ENCODE data around the gene FUZ.

DNA sequence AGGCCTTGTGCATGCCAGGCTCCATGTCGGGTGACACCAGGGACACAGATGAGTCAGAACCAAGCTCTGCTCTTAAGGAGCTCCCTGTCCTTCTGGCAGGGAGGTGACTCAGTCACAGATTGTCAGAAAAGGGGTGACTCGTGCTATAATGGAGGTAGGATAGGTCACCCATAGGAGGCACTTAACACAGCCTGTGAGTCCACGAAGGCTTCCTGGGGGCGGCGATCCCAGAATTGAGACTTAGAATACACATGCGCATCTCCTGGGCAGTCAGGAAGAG, 19.6 kb downstream of the FUZ start:
- TF ChIP-seq POLR2AphosphoS5 (IDR thresholded peaks at IDR 0.05) (no peak), POLR2A (IDR thresholded peaks at IDR 0.05) (no peak), EP300 (IDR thresholded peaks at IDR 0.05) (no peak)
- TF ChIP-seq, protein P1, sequence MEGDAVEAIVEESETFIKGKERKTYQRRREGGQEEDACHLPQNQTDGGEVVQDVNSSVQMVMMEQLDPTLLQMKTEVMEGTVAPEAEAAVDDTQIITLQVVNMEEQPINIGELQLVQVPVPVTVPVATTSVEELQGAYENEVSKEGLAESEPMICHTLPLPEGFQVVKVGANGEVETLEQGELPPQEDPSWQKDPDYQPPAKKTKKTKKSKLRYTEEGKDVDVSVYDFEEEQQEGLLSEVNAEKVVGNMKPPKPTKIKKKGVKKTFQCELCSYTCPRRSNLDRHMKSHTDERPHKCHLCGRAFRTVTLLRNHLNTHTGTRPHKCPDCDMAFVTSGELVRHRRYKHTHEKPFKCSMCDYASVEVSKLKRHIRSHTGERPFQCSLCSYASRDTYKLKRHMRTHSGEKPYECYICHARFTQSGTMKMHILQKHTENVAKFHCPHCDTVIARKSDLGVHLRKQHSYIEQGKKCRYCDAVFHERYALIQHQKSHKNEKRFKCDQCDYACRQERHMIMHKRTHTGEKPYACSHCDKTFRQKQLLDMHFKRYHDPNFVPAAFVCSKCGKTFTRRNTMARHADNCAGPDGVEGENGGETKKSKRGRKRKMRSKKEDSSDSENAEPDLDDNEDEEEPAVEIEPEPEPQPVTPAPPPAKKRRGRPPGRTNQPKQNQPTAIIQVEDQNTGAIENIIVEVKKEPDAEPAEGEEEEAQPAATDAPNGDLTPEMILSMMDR (IDR thresholded peaks at IDR 0.05) = no peak

Measured in sigmoid colon (tissue), 4 donors.